GM19397 (cell line): ENCODE data around the gene ELF5.

Experiments
- ATAC-seq: cut with Tn5 transposase; IDR thresholded peaks from one replicate; pipeline ENCODE4 v1.9.1; 2021; ENCODE audit warnings: mild to moderate bottlenecking, moderate library complexity; ENCODE audit not compliant: unreplicated experiment

ELF5 gene

DNA sequence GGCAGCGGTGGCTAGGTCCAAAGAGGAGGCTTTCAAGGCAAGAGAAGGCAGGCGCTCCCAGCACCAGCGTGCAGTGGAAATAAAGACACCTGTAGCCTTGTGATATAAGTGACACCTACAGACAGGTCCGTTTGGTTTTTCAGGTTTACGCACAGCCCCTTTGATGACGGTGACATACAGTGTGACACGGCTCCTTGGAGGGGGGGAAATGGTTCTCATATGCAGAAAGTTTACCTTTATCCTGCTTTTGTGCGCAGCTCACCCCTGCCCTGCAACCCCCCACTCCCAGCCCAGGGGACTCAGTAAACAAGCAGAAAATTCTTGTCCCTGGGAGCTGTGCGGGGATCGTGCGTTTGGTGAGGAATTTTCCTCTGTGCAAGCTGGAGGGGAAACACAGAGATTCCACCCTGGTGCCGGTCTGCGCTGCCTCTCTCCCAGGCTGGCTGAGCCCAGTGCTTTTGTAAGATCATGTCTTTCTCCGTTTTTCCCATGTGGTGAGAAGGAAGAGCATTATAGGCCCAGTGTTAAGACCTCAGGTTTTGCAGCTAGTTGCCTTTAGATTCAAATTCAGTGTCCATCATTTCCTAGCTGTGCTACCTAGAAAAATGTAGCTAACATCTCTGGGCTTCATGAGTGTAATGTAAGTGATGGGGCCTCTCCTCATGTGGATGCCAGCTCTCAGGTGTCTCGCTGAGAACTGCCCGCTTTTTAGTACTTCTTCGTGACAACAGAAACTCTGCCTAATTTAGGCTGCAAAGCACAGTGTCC, at the start of gene ELF5:
Gene ELF5 (minus strand): TSS at position 113 of the 768 bp plus-strand sequence. CDS start 8,045 bp downstream, outside the sequence.
- ATAC-seq: no peak

DNA sequence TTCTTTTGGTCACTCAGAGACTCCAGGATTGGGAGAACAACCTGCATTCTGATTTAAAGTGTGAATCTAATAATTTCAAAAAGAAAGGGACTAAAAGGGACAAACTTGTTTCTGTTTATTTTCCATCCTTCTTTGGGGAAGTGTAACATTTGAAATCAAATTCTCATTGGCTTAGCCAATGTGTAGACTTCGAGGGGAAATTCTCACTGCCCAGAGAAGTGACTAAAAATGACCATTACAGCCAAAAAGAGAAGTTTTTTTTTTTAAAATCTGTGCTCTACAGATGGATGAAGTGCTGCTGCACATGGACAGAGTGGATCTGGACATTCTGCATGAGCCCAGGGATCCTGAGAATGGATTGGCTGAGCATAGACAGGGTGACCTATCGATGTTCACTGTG, 49.4 kb upstream of the ELF5 start:
- ATAC-seq: no peak

DNA sequence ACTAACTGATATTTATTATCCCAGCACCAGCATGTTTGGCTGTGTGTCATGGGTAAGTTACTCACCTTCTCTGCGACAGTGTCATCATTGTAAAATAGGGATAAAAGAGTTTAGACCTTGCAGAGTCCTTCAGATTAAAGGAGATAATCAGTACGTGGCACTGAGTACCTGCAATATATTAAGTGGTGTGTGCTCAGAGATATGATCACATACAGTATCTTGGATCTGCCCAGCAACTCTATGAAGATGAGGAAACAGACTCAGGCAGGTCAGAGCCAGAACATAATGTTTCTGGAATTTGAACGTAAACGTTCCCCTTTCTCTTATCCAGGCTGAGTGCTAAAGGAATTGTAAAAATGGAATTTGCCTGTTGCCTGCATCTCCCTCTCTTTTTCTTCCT, 46.9 kb upstream of the ELF5 start:
- ATAC-seq: no peak

DNA sequence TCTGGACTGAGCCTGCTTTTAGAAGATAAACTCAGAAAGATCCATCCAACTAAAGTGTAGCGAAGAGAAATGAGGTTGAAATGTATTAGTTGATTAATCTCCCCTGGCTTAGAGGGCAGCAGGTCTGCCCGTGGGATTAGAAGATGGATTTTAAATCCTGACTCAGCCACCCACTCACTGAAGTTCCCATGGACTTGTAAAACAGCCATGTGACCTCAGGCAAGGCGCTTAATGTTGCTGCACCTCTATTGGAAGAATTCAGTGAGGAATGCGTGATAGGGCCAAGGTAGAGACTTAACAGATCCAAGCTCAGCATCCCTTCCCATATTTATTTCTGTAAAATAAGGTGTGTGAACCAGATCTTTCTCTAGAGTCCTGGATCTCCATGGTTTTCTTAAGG, 45.1 kb upstream of the ELF5 start:
- no peak for ATAC-seq

DNA sequence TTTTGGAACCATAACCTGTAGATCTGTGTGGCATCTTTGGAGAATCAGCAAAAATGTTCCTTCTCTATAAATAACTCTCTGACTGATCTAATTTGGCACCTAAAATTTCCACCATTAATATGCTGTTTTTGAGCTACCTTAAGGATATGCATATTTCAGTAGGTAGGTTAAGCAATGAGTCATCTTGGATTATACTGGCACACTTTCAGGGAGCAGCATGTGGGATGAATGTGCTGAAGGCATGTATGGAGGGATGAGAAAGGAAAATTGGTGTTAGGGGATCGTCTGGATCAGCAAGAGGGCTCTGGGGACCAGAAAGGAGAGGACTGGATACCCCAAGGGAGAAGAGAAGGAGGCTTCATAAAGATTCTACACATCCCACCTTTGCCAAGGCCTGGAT, 44.6 kb upstream of the ELF5 start:
- ATAC-seq: no peak

DNA sequence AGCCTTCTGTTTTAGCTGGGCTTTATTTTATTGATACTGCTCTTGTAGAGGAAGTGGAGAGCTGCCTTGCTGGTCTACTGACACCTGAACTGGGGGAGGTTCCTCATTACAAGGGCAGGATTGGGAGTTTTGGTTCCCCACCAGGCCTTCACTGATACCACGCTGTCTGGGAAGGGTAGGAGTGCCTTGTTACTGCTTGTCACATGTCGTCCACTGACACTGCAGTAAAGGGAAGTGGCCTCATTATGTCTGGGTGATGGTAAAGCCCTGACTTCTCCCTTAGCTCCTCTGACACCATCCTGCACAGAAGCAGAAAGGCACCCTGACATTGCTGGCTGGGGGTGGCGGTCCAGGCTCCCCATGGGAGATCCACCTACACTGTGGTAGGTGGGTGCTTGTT, 38.7 kb upstream of the ELF5 start:
- ATAC-seq: no peak

DNA sequence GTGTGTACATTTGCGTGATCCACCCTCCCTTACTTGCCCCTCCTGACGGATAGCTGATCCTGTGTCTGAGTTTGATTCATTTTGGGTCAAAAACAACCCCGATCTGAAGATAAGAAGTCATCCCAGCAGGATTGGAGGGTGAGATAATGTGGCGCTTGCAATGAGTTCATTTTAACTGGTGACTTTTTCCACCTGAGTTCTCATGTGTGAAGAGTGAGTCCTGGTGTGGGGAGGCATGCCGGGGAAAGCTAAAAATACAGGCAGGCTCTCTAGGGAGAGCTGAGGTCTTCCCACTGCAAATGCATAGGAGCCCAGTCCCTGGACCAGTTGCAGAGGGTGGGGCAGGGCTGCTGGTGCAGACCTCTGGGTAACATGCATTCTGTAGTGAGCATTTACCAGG, 35.7 kb upstream of the ELF5 start:
- no peak for ATAC-seq

DNA sequence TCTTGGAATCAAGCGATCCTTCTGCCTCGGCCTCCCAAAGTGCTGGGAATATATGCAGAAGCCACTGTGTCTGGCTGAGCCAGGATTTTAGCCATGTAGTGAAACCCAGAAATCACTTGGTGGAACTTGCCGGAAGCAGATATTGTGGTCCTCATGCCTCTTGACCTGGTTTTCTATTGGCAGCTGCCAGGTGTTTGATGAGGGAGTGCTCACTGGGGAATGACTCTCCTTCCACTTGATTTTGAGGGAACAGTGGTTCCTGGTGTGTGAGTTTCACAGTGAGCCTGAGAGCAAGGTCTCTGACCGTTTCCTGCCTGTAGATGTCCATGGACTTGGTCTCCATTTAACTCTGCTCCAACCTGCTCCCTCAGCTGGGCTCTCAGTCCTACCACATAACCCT, 34.7 kb upstream of the ELF5 start:
- no peak for ATAC-seq

DNA sequence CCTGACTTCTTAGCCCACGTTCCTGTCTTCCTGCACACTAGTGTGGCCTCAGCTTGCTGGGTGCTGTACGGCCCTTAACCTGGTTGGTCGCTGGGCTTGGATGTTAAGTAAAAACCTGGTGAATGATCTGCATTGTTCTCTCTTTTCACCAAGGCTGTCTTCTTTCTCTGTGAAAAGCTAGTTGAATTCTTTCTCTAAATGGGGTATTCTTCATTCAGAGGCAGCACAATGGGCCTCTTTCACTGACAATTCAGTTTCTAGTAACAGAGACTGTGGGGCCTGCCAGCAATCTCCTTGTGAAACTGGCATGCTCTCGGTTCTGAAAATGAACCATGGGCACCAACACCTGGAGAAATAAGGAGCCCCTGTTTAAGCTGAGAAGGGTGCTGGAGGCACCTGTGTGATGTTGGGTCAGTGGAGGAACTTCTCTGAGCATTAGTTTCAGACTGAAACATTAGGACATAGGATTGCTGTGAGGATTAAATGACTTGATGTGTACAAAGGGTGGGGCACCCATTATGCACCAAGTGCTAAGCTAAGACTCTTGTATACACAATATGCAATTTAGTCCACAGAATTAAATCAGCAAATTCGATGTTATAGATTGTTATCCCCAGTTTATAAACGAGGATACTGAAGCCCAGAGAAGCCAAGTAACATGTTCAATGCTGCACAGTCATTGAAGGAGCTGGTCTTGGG, 33.1 kb upstream of the ELF5 start:
- no peak for ATAC-seq

DNA sequence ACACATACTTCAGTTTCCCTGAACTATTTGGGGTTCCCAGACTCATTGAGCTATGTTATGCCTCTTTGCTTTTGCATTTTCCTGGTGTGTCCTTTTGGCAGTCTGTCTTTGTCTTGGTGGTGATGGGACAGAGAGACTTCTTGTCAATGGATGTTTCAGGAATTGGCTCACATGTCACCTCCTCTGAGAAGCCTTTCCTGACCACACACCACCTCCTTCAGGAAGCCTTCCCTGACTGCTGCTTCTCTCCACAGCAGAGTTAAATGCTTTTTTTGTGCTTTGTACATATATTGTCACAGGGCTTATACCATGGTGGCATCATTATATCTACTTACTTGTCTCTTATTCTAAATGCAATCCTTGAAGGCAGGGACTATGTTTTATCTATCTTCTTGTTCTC, 28.5 kb upstream of the ELF5 start:
- no peak for ATAC-seq

DNA sequence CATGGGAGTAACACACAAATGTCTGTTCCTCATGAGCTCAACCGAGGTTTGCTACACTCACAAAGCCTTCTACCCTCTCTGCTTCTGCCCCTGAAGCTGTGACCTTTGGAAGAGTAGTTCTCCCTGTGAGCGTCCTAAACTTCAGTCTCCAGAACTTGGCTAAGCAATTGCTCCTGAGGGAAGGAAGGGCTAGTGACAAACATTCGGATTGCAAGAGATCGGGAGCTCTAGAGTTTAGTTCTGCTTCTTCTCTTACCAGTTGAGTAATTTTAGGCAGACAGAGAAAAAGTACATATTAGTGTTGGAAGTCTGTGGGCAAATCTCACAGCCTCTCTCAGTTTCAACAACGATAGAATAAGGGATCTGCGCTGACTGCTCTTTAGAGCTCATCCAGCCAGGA, 27.3 kb upstream of the ELF5 start:
- ATAC-seq: no peak

DNA sequence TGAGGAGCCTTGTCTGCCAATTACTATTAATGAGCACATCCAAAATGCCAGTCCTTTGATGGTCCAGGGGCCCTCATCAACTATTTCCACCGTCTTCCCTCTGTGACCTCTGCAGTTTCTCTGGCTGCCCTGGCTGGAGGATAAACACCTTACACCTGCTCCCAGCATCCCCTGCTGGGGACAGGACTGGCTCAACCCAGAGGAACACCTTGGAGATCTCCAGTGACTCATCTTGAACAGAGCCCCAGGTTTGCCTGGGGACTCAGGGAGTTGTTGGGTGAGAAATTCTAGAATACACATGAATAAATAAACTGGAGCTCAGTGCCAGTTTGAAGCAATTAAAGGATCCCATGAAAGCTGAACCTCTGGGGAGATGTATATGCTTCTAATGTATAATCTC, 24.0 kb upstream of the ELF5 start:
- ATAC-seq: no peak

DNA sequence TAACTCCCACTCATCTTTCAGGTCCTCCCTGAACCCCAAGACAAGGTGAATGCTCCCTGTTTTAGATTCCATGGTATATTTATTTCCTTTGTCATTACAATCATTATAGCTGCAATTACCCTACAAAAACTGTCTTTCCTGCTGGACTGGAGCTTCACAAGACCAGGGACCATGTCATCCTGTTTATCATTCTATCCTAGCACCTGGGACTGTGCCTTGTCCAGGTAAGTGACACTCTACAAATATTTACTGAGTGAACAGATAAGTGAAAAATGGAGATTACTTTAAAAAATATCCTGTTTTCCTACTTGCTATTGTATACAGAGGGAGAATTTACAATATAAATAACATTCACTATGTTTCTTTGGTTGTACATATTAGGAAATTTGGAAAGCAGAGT, 22.5 kb upstream of the ELF5 start:
- no peak for ATAC-seq

DNA sequence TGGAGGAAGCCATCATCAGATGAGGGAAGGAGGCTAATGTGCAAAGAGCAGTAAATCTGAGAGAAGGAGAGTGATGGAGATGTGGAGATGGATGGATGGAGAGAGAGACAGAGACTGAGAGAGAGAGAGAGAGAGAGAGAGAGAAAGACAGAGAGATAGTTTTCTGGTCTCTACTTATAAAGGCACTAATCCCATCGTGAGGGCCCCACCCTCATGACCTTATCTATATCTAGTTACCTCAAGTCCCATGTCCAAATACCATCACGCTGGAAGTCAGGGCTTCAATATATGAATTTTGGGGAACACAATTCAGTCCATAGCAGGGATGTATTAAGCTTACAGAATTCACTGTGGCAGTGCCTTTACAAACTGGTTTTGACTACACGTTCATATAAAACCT, 21.2 kb upstream of the ELF5 start:
- ATAC-seq: no peak

DNA sequence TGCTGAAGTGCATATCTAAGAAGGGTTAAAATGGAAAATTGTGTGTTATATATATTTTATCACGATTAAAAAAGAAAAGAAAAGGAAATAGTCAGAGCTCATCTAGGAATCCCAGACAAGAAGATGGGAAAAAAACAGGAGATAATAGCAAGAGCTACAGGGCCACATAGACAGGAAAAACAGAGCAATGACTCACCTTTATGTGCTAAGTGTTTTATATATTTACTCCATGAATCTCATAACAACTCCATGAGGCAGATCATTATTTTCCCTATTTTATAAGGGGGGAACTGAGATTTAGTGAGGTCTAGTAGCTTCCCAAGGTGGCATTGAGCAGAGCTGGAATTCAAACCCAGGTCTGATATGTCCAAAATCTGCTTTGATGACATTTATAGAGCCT, 18.1 kb upstream of the ELF5 start:
- no peak for ATAC-seq

DNA sequence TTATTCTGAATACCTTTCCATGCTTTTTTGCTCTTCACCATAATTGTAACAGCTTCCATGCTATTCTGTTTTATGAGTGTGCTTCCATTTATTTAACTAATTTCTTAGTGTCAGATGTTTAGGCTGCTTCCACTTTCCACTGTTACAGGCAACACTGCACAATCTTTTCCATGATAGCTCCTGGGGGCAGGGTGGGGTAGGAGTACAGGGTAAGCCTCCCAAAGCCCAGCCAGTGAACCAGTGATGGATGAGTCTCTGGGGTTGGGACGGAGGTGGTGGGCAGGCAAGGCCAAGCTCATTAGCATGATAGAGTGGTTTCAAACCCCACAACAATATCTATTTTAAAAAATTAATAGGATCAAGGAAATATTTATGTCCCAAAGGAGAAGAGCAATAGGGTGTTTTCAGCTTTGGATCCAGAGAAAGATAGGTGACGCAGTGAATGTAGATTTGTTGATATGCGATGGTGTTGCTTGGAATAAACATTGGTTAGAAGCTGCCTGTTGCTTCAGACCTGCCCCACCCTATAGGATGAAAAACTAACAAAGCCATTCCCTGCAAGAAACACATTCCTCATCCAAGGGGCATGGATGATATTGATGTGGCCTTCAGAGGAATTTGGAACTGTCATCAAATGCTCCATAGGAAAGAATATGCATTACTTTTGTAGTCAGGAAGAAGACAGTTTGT, 17.1 kb upstream of the ELF5 start:
- no peak for ATAC-seq

DNA sequence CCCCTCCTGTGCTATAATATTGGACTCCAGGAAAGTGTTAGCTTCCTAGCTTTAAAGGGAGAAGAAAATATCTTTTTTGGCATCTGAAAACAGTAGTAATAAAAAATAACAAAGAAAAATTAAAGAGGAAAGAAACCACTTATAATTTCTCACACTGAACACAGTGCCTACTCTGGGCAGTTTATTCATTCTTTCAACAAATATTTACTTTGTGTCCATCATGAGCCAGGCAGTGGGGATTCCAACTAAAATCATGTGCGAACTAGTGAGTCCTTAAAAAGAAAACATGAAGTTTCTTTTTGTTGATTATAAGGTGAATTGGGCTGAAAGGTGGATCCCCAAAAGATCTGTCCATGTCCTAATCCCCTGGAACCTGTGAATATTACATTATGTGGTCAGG, 16.0 kb upstream of the ELF5 start:
- no peak for ATAC-seq

DNA sequence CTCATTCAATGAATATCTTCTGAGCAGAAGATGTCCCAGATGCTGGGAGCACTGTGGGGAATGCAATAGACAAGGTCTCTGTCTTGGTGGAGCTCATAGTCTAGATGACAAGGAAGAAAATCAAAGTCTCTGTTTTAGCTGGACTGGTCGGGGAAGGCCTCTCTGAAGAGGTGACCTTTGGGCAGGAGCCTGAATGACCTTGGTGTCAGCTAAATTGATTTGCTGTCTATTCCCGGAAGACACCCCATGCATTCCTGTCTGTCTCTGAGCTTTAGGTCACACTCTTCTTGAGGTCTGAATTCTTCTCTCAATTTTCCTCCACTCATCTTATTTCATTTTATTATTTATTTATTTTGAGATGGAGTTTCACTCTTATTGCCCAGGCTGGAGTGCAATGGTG, 14.5 kb upstream of the ELF5 start:
- ATAC-seq: no peak

DNA sequence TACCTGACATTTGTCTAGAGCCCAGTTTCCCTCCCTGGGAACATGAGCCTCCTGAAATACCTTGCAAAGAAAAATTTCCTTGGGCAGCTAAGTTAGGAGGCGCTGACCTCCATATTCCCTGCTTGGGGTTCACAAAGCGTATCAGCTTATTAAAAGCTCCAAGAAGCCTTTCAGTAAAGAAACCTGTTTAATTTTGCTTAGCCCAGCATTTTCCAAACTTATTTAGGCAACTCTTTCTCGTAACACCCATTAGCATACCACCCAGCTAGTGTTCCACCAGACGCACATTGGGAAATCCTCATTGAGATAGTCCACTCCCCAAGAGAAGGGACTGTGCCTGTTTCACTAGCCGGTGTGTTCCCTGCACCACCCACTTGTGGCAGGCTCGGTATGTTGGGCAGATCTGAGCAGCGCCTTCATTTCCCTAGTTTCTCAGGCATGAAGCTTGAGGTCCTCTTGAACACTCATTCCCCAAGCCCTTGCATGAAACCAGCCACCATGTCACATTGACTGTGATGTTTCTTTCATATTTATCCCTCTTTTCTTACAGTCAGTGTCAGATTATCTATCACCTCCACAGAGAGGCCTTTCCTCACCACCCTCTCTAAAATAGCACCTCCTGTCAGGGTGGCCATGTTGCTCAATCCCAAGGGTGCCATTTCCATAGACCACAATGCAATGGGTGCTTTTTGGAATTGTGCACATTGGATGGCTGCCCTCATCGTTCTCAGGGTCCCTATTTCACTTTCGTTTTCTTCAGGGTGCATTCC, 12.5 kb upstream of the ELF5 start:
- ATAC-seq: no peak

DNA sequence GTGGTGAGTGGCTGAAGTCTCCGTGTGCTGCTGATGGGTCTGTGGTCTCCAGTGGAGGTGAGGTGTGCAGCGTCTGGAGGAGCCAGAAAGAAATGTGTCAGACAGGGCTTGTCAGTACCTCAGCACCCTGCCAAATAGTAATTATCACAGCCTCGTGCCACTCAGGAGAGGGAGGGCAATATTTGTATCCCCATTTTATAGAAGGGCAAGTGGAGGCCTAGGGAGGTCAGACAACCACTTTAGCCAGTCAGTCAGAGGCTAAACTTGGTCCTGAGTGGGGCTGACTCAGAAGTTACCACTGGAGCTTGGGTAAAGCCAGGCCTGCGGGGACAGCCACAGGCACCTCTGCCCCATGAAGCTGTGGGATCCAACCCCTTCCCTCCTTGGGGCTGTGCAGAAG, 11.5 kb upstream of the ELF5 start:
- no peak for ATAC-seq

DNA sequence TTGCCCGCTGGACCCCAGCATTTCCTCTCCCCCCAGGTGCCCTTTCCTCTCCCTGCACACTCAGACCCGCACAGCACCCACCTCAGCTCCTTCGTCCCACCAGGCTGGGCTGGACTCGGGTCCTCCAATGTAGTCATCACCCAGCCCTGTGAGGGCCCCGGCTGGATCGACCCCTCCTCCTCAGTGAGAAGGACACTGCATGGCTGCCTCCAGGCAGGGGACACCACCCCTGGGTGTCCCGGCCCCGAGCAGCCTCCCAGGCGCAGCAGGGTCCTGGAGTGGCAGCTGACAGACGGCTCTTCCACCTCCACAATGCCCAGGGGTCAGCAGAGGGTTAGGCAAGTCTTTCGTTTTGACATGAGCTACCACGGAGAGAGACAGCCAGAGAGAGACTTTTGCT, 11.1 kb upstream of the ELF5 start:
- ATAC-seq: no peak
